Urinary bladder (tissue), 4 donors: ENCODE results near the gene SPOCD1. TPM values are rescaled to one million over a fixed set of nuclear protein-coding genes. Genes with fewer than 3 reads are reported as not detected.

Experiments
- DNase-seq: peaks from one replicate; pipeline ENCODE4 v3.0.0-alpha.2; 2015; ENCODE audit errors: extremely low spot score
- H3K27ac ChIP-seq: one replicate; pipeline ENCODE4 v1.5.1; 2013; ENCODE audit warnings: low read depth, mild to moderate bottlenecking, moderate library complexity
- H3K36me3 ChIP-seq: one replicate; pipeline ENCODE4 v1.6.1; 2013; ENCODE audit warnings: mild to moderate bottlenecking, moderate library complexity; ENCODE audit not compliant: insufficient read depth
- H3K4me1 ChIP-seq: one replicate; pipeline ENCODE4 v1.6.1; 2013; ENCODE audit warnings: mild to moderate bottlenecking, moderate library complexity; ENCODE audit not compliant: insufficient read depth
- H3K4me3 ChIP-seq: one replicate; pipeline ENCODE4 v1.5.1; 2013; ENCODE audit warnings: low read depth, low read length
- WGBS: extraction: QIAGEN DNeasy Blood & Tissue Kit; methylation state at CpG from one replicate; pipeline ENCODE4 v1.1.7; 2013; 5-methylcytosine and 5-hydroxymethylcytosine counted together
- polyA plus RNA-seq: library from polyadenylated mRNA; stranded (reverse); fragments of 200-250 nt; gene quantifications from one replicate; pipeline ENCODE4 v1.2.3, GENCODE V29; 2013
- total RNA-seq: library from RNA; depleted of rRNA; stranded (reverse); fragments of >200 nt; gene quantifications from one replicate; pipeline ENCODE4 v1.2.3, GENCODE V29; 2014
- donor health status: healthy with polysubstance abuse.
- donor health status: healthy.

SPOCD1 gene
- total and polyA plus RNA-seq, 2 donors, result 0.90 to 5.7 TPM

GRCh38 chr1:31753707-31754349 lies 62.0 kb downstream of the SPOCD1 start:
- no peak overlapping the region for H3K4me3 ChIP-seq
- no peaks in the 10 kb centered on the region for H3K36me3 ChIP-seq
- no peak overlapping the region for H3K27ac ChIP-seq
- H3K4me1 ChIP-seq, result no peaks in the 10 kb centered on the region
- DNase-seq, result no peak
- 72% methylated on average over 9 of the region's 9 CpGs for WGBS

DNA sequence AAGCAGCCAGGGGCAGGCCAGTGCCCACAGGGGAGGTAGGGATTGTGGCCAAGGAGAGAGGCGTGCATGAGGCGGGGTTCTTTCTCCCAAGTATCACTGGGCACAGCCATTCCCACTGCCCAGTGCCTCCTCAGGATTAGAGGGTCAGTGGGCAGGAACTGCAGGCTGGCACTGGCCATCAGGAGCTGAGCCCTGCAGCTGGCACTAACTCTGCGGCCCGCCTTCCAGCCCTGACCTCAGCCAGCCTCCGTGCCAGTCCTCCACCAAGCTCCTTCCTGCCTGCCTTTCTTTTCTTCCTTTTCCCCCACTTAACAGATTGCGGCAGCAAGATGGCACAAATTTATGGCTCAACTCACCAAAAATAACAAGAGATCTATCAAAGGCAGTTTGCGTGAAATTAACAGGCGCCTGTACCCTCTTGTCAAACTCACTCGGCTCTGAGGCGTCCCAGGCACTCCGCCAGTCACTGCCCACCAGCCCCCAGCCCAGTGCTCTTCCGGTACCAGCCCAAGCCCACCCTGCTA lies 62.8 kb downstream of the SPOCD1 start:
- Histone ChIP-seq H3K36me3 (no peaks in the 10 kb centered on the region), H3K4me1 (no peaks in the 10 kb centered on the region), H3K4me3 (no peak overlapping the region), H3K27ac (no peak overlapping the region)
- DNase-seq, result no peak
- 83% methylated on average over 12 of the region's 12 CpGs for WGBS

GRCh38 chr1:31752258-31752657 lies 63.6 kb downstream of the SPOCD1 start:
- Histone ChIP-seq H3K4me1 (no peaks in the 10 kb centered on the region), H3K4me3 (no peak overlapping the region), H3K27ac (no peak overlapping the region), H3K36me3 (no peaks in the 10 kb centered on the region)
- 63% methylated on average over 7 of the region's 7 CpGs for WGBS
- no peak for DNase-seq

GRCh38 chr1:31751822-31752241 lies 64.0 kb downstream of the SPOCD1 start:
- WGBS, result 78% methylated on average over 5 of the region's 5 CpGs
- Histone ChIP-seq H3K36me3 (no peaks in the 10 kb centered on the region), H3K27ac (no peak overlapping the region), H3K4me3 (no peak overlapping the region), H3K4me1 (no peaks in the 10 kb centered on the region)
- no peak for DNase-seq

DNA sequence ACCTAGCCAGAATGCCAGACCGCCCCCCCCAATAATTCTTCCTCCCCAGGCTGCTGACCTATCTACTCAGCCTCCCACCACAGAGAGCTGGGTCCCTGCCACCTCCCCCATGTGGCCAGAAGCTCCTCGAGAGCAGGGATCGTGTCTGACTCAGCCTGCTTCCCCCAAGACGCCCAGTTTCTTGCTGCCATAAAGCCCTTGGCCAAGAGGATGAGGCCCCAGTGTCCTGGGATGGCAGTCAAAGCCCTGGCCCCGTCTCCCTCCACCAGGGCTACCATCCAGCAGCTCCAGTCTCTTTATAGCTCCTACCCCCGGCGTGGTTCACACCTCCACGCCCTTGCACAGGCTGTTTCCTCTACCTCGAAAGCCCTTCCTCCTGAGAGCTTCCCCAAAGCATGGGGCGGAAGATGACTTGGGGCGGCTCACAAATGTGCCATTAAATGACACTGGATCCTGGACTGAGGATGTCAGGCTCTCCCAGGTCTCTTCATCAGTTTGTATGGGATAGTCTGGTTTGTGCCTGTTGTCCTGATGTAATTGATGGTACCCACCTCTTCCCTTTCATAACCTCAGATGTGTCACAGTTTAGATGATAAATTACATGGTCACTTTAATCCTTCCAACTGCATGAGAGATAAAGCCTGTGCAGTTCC lies 64.8 kb downstream of the SPOCD1 start:
- DNase-seq, result no peak
- WGBS, result 56% methylated on average over 11 of the region's 11 CpGs
- Histone ChIP-seq H3K36me3 (no peaks in the 10 kb centered on the region), H3K27ac (no peak overlapping the region), H3K4me3 (no peak overlapping the region), H3K4me1 (no peaks in the 10 kb centered on the region)

- DNase-seq, result no peak
- H3K36me3 ChIP-seq, result no peaks in the 10 kb centered on the region
- H3K27ac ChIP-seq, result no peak overlapping the region
- WGBS, result 79% methylated on average over 7 of the region's 7 CpGs
- no peak overlapping the region for H3K4me3 ChIP-seq
- no peaks in the 10 kb centered on the region for H3K4me1 ChIP-seq
Observed at GRCh38 chr1:31749785-31750735, 65.8 kb downstream of the SPOCD1 start.

DNA sequence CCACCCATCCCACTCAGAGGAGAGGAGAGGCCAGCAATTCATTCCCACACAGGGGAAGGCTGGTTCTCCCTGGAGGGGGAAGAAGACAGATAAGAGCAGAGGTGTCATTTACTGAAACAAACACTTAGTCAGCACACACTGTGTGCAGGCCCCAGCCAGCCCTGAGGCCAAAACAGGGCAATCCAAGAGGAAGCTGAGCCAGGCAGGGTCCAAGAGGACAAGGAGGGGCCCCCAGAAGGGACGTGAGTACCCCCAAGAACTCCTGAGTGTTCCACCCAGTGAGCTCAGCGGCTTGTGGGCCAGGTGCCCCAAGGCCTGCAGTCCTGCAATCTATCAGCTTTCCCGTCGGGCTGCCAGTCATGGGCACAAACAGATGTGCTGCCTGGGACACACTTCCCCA lies 67.5 kb downstream of the SPOCD1 start:
- H3K36me3 ChIP-seq, result no peaks in the 10 kb centered on the region
- no peaks in the 10 kb centered on the region for H3K4me1 ChIP-seq
- DNase-seq, result no peak
- no peak overlapping the region for H3K4me3 ChIP-seq
- 82% methylated on average over 4 of the region's 4 CpGs for WGBS
- H3K27ac ChIP-seq, result no peak overlapping the region

GRCh38 chr1:31747304-31747703 lies 68.5 kb downstream of the SPOCD1 start:
- H3K36me3 ChIP-seq, result no peaks in the 10 kb centered on the region
- WGBS, result 85% methylated on average over 1 of the region's 1 CpG
- no peak overlapping the region for H3K27ac ChIP-seq
- H3K4me3 ChIP-seq, result no peak overlapping the region
- DNase-seq, result no peak
- no peaks in the 10 kb centered on the region for H3K4me1 ChIP-seq

GRCh38 chr1:31746687-31747086 lies 69.1 kb downstream of the SPOCD1 start:
- Histone ChIP-seq H3K27ac (no peak overlapping the region), H3K36me3 (no peaks in the 10 kb centered on the region), H3K4me3 (no peak overlapping the region), H3K4me1 (no peaks in the 10 kb centered on the region)
- 33% methylated on average over 7 of the region's 7 CpGs for WGBS
- no peak for DNase-seq

- Histone ChIP-seq H3K27ac (no peak overlapping the region), H3K4me1 (no peaks in the 10 kb centered on the region), H3K36me3 (no peaks in the 10 kb centered on the region), H3K4me3 (no peak overlapping the region)
- WGBS, result 55% methylated on average over 15 of the region's 15 CpGs
- DNase-seq, result no peak
Observed at GRCh38 chr1:31745946-31746670, 69.7 kb downstream of the SPOCD1 start.

DNA sequence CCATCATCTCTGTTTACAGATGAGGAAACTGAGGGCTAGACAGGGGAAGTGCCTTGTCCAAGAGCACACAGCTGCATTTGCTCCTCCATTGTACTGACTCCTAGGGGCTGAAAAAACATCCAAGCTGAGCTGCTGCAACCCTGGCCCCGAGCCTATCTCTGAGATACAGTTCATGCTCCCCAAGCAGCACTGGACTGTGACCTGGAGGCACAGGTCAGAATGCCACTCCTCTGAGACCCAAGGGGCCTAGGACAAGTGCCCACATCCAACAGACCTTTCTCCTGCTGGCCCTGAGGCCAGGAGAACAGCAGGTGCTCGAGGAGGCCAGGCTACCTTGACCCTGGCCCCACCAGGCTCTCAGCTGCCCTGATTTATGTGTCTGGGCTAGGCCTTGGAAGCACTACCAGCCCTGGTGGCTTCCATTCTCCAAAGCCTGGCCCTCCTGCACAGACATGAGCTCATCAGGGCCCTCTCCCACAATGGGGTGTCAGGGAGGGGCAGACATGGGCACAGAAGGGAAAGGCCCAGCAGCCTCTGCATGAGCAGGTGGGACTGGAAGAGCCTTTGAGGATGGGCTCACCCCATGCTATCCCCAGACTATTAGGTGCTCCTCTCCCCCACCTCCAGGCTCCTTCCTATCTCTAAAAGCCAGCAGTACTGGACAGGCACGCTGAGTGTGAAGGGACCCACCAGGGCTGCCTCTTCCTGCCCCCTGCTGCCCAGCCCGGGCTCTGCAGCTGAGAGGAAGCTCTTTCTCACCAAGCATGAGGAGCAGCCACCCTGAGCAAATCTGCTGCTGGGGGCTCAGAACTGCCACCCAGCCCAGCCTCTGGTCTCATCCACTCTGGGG lies 70.5 kb downstream of the SPOCD1 start:
- no peaks in the 10 kb centered on the region for H3K36me3 ChIP-seq
- no peak overlapping the region for H3K27ac ChIP-seq
- no peak for DNase-seq
- H3K4me1 ChIP-seq, result no peaks in the 10 kb centered on the region
- WGBS, result 50% methylated on average over 4 of the region's 4 CpGs
- H3K4me3 ChIP-seq, result no peak overlapping the region

DNA sequence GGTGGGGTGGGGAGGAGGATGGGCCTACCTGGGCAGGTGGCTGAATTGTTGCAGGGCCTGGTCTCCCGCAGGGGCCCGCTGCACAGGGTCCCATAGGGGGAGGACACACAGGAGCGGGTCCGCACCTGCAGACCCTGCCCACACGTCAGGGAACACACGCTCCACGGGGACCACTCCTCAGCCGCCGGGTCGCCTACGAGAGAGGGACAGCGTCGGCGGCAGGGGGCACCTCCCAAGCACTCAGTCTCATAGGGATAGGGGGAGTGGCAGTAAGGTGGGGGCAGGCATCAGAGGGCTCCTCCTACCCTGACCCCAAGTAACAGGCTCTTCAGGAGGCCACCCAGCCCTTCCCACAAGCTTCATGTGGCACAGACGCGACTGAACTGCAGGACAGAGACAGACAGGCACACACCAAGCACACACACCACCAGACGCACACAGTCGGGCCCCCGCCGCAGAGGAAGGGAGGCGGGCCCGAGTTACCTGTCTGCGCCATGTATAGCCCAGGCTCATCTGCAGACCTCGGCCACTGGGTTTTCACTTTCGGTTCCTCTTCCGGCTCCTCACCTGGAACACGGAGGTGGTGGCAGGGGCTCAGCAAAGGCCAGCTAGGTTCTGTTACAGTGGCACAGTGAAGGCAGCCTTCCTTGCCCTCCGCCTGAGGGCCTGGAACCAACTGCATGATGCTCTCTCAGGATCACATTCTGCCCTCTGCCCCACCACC lies 71.5 kb downstream of the SPOCD1 start:
- no peaks in the 10 kb centered on the region for H3K36me3 ChIP-seq
- H3K27ac ChIP-seq, result no peak overlapping the region
- no peaks in the 10 kb centered on the region for H3K4me1 ChIP-seq
- no peak overlapping the region for H3K4me3 ChIP-seq
- no peak for DNase-seq
- WGBS, result 91% methylated on average over 28 of the region's 28 CpGs
